Activated T-cell treated with anti-CD3 and anti-CD28 coated beads, Interleukin-2, amount 50 U/mL, for 72 hours (primary cell): ENCODE measurements around the gene AEBP1. TPM values are rescaled to one million over a fixed set of nuclear protein-coding genes. Genes with fewer than 3 reads are reported as not detected.
A peak's percentile ranks its signal among the peaks of the same experiment; 100 is the strongest.

ENCODE experiments used
- ATAC-seq, 2 donors: fragments of 150-1000 bp; cut with Tn5 transposase; replicated peaks in 1 of 2; 2 replicates each; pipeline ENCODE4 v1.10.0; 2021; ENCODE audit warnings: moderate library complexity in 2 of 2, mild to moderate bottlenecking in 1 of 2
- DNase-seq, 2 donors: peaks; one replicate each; pipeline ENCODE4 v3.0.0; 2021 to 2022; ENCODE audit warnings: mixed read lengths in 1 of 2
- H3K27ac Mint-ChIP-seq: one replicate; pipeline ENCODE4 v1.8.0; 2022; ENCODE audit warnings: mild to moderate bottlenecking, moderate library complexity, mixed read lengths
- H3K27me3 Mint-ChIP-seq: one replicate; pipeline ENCODE4 v1.8.0; 2022; ENCODE audit warnings: low read depth, mixed read lengths
- H3K36me3 Mint-ChIP-seq, 2 donors: one replicate each; pipeline ENCODE4 v1.8.0; 2022; ENCODE audit warnings: mixed read lengths in 2 of 2, mild to moderate bottlenecking in 1 of 2; ENCODE audit not compliant: insufficient read depth in 2 of 2
- H3K4me1 Mint-ChIP-seq: one replicate; pipeline ENCODE4 v1.8.0; 2022; ENCODE audit warnings: low read depth, mixed read lengths
- H3K4me3 Mint-ChIP-seq, 2 donors: one replicate each; pipeline ENCODE4 v1.8.0; 2022; ENCODE audit warnings: mild to moderate bottlenecking in 2 of 2, mixed read lengths in 2 of 2, moderate library complexity in 2 of 2
- H3K9me3 Mint-ChIP-seq, 2 donors: one replicate each; pipeline ENCODE4 v1.8.0; 2022; ENCODE audit warnings: mixed read lengths in 2 of 2
- total RNA-seq, 2 donors: library from RNA; stranded (reverse); gene quantifications; one replicate each; pipeline ENCODE4 v1.2.3, GENCODE V29; 2022

The AEBP1 gene
- total RNA-seq, 2 donors from 2014 or later, result 18.1 to 18.4 TPM

DNA sequence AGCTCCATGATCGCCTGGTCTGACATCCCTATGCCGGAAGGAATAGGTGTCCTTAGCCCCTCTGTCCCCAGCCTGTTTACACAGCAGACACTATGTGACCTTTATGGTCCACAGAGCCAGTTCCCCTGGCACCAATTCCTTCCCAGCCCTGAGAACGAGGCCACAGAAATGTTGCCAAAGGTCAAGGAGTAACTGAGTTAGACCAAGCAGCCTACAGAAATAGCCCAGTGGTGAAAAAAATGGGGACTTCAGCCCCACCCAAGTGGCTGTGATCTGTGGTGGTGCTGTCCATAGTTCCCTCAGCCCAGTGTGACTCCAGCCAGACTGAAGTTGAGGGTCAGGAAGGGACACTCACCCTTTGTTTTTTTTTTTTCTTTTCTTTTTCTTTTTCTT, 41.2 kb upstream of the AEBP1 start:
- DNase-seq, result no peak
- H3K27ac Mint-ChIP-seq, result no peak overlapping the region
- no peak for ATAC-seq
- H3K9me3 Mint-ChIP-seq, result no peaks in the 10 kb centered on the region
- peaks cover 1 to 12% of the 10 kb centered on the region in 2 donors for H3K36me3 Mint-ChIP-seq
- H3K4me3 Mint-ChIP-seq, result no peak overlapping the region
- no peaks in the 10 kb centered on the region for H3K27me3 Mint-ChIP-seq
- H3K4me1 Mint-ChIP-seq, result peaks cover 14% of the 10 kb centered on the region

GRCh38 chr7:44063547-44063893, 40.6 kb upstream of the AEBP1 start:
- Mint-ChIP-seq H3K27ac (no peak overlapping the region), H3K4me3 (no peak overlapping the region), H3K4me1 (peaks cover 14% of the 10 kb centered on the region), H3K27me3 (no peaks in the 10 kb centered on the region), H3K9me3 (no peaks in the 10 kb centered on the region), H3K36me3 (peaks cover 0 to 8% of the 10 kb centered on the region in 2 donors)
- no peak for ATAC-seq
- DNase-seq, result no peak

DNA sequence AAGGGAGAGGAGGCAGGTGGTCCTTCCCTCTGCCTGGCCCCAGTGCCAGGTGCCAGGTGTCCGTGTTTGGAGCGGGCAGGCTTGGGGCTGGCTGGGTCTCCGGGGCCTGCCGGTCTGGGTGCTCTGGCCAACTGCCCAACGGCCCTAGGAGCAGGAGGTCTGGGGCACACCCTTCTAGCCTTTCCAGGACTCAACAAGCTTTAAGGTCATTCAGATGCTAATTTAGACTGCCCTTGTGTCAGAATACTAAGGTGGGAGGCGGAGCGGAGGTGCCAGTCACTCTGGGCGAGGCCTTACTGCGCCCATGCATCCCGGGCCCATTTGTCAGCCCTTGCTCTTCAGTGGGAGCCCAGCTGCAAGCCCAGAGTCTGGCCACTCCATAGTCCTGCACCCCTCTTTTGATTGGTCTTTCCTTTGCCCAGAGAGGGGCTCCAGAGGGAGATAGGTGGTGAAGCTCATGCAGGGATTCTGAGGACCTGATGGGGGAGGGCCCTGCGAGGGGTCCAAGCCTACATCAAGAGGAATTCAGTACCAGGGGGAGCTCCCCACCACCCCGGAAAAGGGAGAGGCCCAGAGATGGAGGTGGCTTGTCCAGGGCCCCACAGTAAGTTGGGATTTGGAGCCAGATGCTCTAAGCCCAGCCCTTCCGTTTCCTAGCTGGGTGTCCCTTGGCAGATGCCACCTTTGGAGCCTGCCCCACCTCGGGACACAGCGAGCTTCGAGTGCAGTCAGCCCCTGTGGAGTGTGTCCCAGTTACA, 40.1 kb upstream of the AEBP1 start:
- Mint-ChIP-seq H3K27ac (no peak overlapping the region), H3K4me3 (no peak overlapping the region), H3K36me3 (peaks cover 0 to 7% of the 10 kb centered on the region in 2 donors), H3K9me3 (no peaks in the 10 kb centered on the region), H3K4me1 (peaks cover 14% of the 10 kb centered on the region), H3K27me3 (no peaks in the 10 kb centered on the region)
- ATAC-seq, result no peak
- DNase-seq, result no peak

DNA sequence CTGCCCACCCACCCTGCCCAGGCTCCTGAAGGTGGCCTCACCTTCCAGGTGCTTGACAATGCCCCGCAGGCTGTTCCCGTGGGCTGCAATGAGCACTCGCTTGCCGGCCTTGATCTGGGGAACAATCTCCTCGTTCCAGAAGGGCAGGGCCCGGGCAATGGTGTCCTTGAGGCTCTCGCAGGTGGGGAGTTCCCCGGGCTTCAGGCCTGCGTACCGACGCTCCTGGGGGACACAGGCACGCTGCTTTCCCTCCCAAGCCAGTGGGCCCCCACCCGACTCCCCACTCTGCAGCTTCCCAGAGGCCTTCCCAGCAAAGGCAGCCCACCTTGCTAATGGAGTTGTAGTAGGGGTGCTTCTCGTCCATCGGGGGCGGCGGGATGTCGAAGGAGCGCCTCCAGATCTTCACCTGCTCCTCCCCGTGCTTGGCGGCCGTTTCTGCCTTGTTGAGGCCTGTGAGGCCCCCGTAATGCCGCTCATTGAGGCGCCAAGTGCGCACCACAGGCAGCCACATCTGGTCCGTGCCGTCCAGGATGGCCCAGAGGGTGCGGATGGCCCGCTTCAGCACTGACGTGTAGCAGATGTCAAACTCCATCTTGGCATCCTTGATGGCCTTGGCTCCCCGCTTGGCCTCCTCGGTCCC, 39.2 kb upstream of the AEBP1 start:
- H3K27ac Mint-ChIP-seq, result no peak overlapping the region
- no peaks in the 10 kb centered on the region for H3K27me3 Mint-ChIP-seq
- H3K9me3 Mint-ChIP-seq, result no peaks in the 10 kb centered on the region
- no peak overlapping the region for H3K4me3 Mint-ChIP-seq
- H3K36me3 Mint-ChIP-seq, result peaks cover 0 to 7% of the 10 kb centered on the region in 2 donors
- DNase-seq (no peak), ATAC-seq (no peak)
- H3K4me1 Mint-ChIP-seq, result peaks cover 14% of the 10 kb centered on the region

DNA sequence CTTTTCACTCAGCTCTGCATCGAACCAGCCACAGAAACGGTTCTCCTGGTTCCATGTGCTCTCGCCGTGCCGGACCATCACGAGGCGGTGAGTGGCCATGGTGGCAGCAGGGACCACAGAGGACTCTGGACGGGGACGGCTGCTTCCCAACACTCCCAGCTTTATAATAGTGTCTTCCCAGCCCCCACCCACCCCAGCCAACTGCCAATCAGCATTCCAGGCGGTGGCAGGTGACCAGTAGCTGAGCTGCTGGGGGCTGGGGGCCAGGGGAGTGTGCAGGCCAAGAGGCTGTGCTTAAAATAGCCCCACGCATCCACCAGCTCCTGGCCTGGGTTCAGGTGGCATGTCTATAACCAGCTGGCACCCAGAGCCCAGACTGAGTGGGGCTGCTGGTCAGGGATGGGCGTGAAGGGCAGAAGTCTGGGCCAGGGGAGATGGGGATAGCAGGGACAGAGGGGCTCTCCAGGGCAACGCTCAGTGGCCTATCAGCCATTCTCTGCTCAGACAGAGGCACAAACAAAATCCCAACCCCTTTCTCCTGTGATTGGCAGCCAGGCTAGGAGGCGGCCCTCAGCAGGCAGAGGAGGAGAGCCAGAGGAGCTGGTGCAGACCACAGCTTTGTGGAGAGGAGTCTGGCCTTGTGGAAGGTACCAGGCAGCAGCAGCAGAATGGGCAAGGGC, 38.6 kb upstream of the AEBP1 start, which contains the start of gene PGAM2:
Gene PGAM2, minus strand, starts transcription at position 137 of the 680 bp plus-strand sequence. Its CDS starts 38 bp downstream, at position 99.
- no peak within 1 kb of the TSS for H3K4me3 Mint-ChIP-seq
- H3K36me3 Mint-ChIP-seq, result peaks cover 0 to 7% of the 10 kb centered on the region in 2 donors
- H3K4me1 Mint-ChIP-seq, result peaks cover 14% of the 10 kb centered on the region
- DNase-seq, result no peak
- H3K9me3 Mint-ChIP-seq, result no peaks in the 10 kb centered on the region
- no peaks in the 10 kb centered on the region for H3K27me3 Mint-ChIP-seq
- ATAC-seq, result peak; percentile 14 to 18
- peak within 1 kb of the TSS; percentile 82 for H3K27ac Mint-ChIP-seq

DNA sequence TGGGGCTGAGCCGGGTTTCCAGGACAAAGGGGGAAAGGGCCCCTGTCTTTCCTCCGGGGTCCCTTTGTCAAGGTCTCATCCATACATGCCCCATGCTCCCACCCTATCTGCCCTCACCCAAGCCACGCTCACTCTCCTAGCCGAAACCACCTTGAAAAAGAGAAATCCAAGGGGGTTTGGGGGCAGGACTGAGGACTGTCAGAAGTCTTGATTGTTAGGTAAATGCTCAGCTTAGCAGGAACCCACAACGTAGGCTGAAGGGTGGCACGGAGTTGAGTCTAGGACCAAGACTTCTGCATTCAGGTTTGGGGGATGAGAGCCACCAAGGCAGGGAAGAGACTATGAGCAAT, 38.1 kb upstream of the AEBP1 start:
- Mint-ChIP-seq H3K4me3 (no peak overlapping the region), H3K27ac (no peak overlapping the region), H3K27me3 (no peaks in the 10 kb centered on the region)

DNA sequence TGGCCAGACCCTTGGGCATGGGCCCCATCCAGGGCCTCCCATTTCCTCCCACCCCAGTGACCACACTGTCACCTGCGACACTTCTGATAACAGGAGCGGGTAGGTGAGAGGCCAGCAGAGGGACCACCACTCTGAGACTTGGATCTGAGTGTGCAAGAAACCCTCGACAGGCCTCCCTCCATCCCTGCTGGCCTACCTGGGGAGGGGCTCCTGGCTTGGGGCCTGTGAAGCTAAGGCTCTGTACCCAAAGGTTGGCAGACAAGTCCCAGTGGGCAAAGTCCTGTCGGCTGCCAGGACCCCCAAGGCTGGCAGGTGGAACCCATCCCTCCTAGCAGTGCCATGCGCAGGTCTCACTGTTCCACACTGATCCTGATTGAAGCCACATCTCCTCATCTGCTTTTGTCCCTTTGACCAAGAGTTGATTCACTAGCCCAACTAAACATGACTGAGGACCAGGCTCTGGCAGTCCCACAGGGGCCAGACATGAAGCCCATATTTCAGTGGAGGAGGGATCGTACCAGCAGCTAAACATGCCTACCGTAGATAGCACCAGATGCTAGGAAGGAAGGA, 37.6 kb upstream of the AEBP1 start:
- ATAC-seq (peak; percentile 2 to 9), DNase-seq (no peak)
- H3K36me3 Mint-ChIP-seq, result peaks cover 0 to 4% of the 10 kb centered on the region in 2 donors
- no peaks in the 10 kb centered on the region for H3K9me3 Mint-ChIP-seq
- peaks cover 14% of the 10 kb centered on the region for H3K4me1 Mint-ChIP-seq
- H3K27me3 Mint-ChIP-seq, result no peaks in the 10 kb centered on the region
- no peak overlapping the region for H3K4me3 Mint-ChIP-seq
- H3K27ac Mint-ChIP-seq, result peak overlapping the region; percentile 4

More for the DNA sequence above, 38.1 kb upstream of the AEBP1 start:
- H3K4me1 Mint-ChIP-seq, result peaks cover 14% of the 10 kb centered on the region
- ATAC-seq, result peak; percentile 2 to 4
- no peaks in the 10 kb centered on the region for H3K9me3 Mint-ChIP-seq
- H3K36me3 Mint-ChIP-seq, result peaks cover 0 to 7% of the 10 kb centered on the region in 2 donors
- DNase-seq, result no peak

- ATAC-seq, result no peak
- Mint-ChIP-seq H3K36me3 (peaks cover 0 to 3% of the 10 kb centered on the region in 2 donors), H3K4me1 (peaks cover 14% of the 10 kb centered on the region), H3K4me3 (no peak overlapping the region), H3K27ac (peak overlapping the region; percentile 4), H3K9me3 (no peaks in the 10 kb centered on the region), H3K27me3 (no peaks in the 10 kb centered on the region)
- no peak for DNase-seq
Observed at GRCh38 chr7:44067064-44067951, 36.8 kb upstream of the AEBP1 start.

- H3K27me3 Mint-ChIP-seq, result no peaks in the 10 kb centered on the region
- H3K4me3 Mint-ChIP-seq, result no peak overlapping the region
- ATAC-seq (no peak), DNase-seq (no peak)
- peaks cover 14% of the 10 kb centered on the region for H3K4me1 Mint-ChIP-seq
- peaks cover 0 to 5% of the 10 kb centered on the region in 2 donors for H3K36me3 Mint-ChIP-seq
- no peaks in the 10 kb centered on the region for H3K9me3 Mint-ChIP-seq
- peak overlapping the region; percentile 1 for H3K27ac Mint-ChIP-seq
Observed at GRCh38 chr7:44068054-44068453, 36.1 kb upstream of the AEBP1 start.

GRCh38 chr7:44071726-44072363, 32.3 kb upstream of the AEBP1 start:
- no peaks in the 10 kb centered on the region for H3K27me3 Mint-ChIP-seq
- no peak for ATAC-seq
- H3K36me3 Mint-ChIP-seq, result peaks cover 0 to 11% of the 10 kb centered on the region in 2 donors
- H3K4me1 Mint-ChIP-seq, result peaks cover 18% of the 10 kb centered on the region
- no peak overlapping the region for H3K4me3 Mint-ChIP-seq
- no peak for DNase-seq
- H3K27ac Mint-ChIP-seq, result peak overlapping the region; percentile 66
- H3K9me3 Mint-ChIP-seq, result no peaks in the 10 kb centered on the region

DNA sequence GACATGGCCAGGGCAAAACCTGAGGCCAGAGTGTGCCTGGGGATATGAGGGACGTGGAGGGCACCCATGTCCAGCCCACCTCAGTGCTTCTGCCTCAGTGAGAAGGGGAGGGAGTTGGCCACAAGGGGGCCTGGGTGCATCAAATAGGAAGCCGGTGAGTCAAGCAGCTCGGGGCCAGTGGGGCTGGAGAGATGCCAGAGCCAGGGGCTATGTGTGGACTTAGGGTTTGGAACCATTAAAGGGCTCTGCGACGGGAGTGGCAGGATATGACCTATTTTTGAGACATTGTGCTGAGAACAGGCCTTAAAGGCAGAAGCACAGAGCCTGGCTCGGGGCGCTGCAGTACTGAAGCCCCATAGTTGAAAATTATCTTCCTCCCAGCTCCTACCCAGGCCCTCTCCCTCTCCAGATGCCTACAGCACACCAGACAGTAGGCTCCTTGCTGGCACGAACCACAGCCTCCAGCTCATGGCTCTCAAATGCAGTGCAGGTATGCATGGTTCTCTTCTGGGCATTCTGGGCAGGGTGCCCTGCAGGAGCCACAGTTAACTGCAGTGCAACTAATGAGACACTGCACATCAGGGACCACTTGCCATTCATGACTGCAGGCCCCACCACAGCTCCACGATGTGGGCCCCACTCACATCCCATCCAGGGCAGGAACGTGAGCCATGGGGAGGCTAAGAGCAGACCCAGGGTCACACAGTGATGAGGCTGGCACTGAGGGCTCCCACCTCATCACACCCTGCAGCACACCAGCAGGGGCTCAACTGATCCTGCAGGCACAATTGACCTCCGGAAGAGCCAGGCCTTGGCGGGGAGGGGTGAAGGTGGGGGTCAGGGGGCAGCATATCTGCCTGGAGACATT, 31.5 kb upstream of the AEBP1 start:
- H3K4me3 Mint-ChIP-seq, result no peak overlapping the region
- peak overlapping the region; percentile 66 for H3K27ac Mint-ChIP-seq
- H3K27me3 Mint-ChIP-seq, result no peaks in the 10 kb centered on the region
- peaks cover 26% of the 10 kb centered on the region for H3K4me1 Mint-ChIP-seq
- peaks cover under 1 to 13% of the 10 kb centered on the region in 2 donors for H3K36me3 Mint-ChIP-seq
- ATAC-seq (peak; percentile 25 to 47), DNase-seq (peak; percentile 50 to 58)
- no peaks in the 10 kb centered on the region for H3K9me3 Mint-ChIP-seq
